HG03520 (cell line): ENCODE results near the gene OR8S1.
"Not testable (repeated sequence)": the region's sequence is repeated elsewhere in the genome, so short reads cannot be mapped to it uniquely, and the experiment has no call there.

Experiments
- ATAC-seq: cut with Tn5 transposase; IDR thresholded peaks from one replicate; pipeline ENCODE4 v1.9.1; 2021; ENCODE audit warnings: mild to moderate bottlenecking, moderate library complexity; ENCODE audit not compliant: unreplicated experiment

The OR8S1 gene

GRCh38 chr12:48553666-48554343 is 28.4 kb downstream of the OR8S1 start:
- ATAC-seq, result not testable (repeated sequence)

- ATAC-seq, result no peak
Measured at GRCh38 chr12:48556631-48557030, 31.2 kb downstream of the OR8S1 start.

GRCh38 chr12:48557919-48558318 is 32.5 kb downstream of the OR8S1 start:
- ATAC-seq, result no peak

GRCh38 chr12:48567731-48568130 is 42.3 kb downstream of the OR8S1 start:
- no peak for ATAC-seq

- ATAC-seq, result no peak
Measured at GRCh38 chr12:48569946-48570345, 44.5 kb downstream of the OR8S1 start, which contains the start of gene LALBA. Gene LALBA (minus strand): TSS chr12:48570046. CDS start chr12:48570020, 26 bp downstream.

GRCh38 chr12:48572326-48572725 is 46.9 kb downstream of the OR8S1 start:
- ATAC-seq, result no peak
